WTC11 (cell line): ENCODE results near the gene ATP13A1. TPM values are rescaled to one million over a fixed set of nuclear protein-coding genes. Genes with fewer than 3 reads are reported as not detected.
"Not testable (repeated sequence)": the region's sequence is repeated elsewhere in the genome, so short reads cannot be mapped to it uniquely, and the experiment has no call there.

Source experiments
- ATAC-seq: fragments of 200-7000 bp; cut with Tn5 transposase; 2 replicates; pipeline ENCODE4 v1.10.0; 2021; ENCODE audit warnings: mild to moderate bottlenecking, moderate library complexity
- CTCF ChIA-PET: fragments of 300-600 bp; sonication (Branson Sonifier 250); formaldehyde crosslinking; loops from one replicate; lab custom pipeline; 2021; ENCODE audit warnings: antibody characterized with exemption; lab: Charles Lee
- POLR2A ChIA-PET: fragments of 350-600 bp; sonication (Branson Sonifier 250); formaldehyde crosslinking; loops from one replicate; lab custom pipeline; 2021; ENCODE audit warnings: antibody characterized with exemption; lab: Charles Lee
- DNase-seq: peaks from one replicate; pipeline ENCODE4 v3.0.0; 2021; ENCODE audit warnings: low spot score
- H3K27ac Mint-ChIP-seq: 2 replicates; pipeline ENCODE4 v1.8.0; 2021; ENCODE audit warnings: mixed read lengths
- H3K27me3 Mint-ChIP-seq: 2 replicates; pipeline ENCODE4 v1.8.0; 2021; ENCODE audit warnings: low read depth, mild to moderate bottlenecking, moderate library complexity, mixed read lengths
- H3K36me3 Mint-ChIP-seq: 2 replicates; pipeline ENCODE4 v1.8.0; 2021; ENCODE audit warnings: mixed read lengths
- H3K4me1 Mint-ChIP-seq: 2 replicates; pipeline ENCODE4 v1.8.0; 2022; ENCODE audit warnings: mixed read lengths
- H3K4me3 Mint-ChIP-seq: 2 replicates; pipeline ENCODE4 v1.8.0; 2021; ENCODE audit warnings: mild to moderate bottlenecking, moderate library complexity, mixed read lengths
- H3K9me3 Mint-ChIP-seq: 2 replicates; pipeline ENCODE4 v1.8.0; 2021; ENCODE audit warnings: mixed read lengths
- ESRRA ChIP-seq: sonication (generic); formaldehyde crosslinking; IDR thresholded peaks from 2 replicates; pipeline ENCODE4 v1.8.1; 2022; ENCODE audit warnings: mild to moderate bottlenecking, missing genetic modification reagents, borderline replicate concordance
- FOXK1 ChIP-seq: sonication (generic); formaldehyde crosslinking; IDR thresholded peaks from 2 replicates; pipeline ENCODE4 v1.8.0; 2022; ENCODE audit warnings: mild to moderate bottlenecking, moderate library complexity, missing genetic modification reagents
- MYBL2 ChIP-seq: sonication (generic); formaldehyde crosslinking; IDR thresholded peaks from 2 replicates; pipeline ENCODE4 v1.8.1; 2023; ENCODE audit warnings: mild to moderate bottlenecking, moderate library complexity, missing genetic modification reagents
- TCF7 ChIP-seq: sonication (generic); formaldehyde crosslinking; IDR thresholded peaks from 2 replicates; pipeline ENCODE4 v1.8.0; 2022; ENCODE audit warnings: mild to moderate bottlenecking, low read depth, missing genetic modification reagents, moderate library complexity
- ZNF121 ChIP-seq: sonication (generic); formaldehyde crosslinking; IDR thresholded peaks from 2 replicates; pipeline ENCODE4 v1.8.0; 2023; ENCODE audit warnings: missing genetic modification reagents
- ZNF671 ChIP-seq: fragments of 250-450 bp; sonication (Bioruptor Pico); IDR thresholded peaks from 2 replicates; pipeline ENCODE4 v1.8.0; 2021; ENCODE audit warnings: mild to moderate bottlenecking
- total RNA-seq: library from RNA; stranded (reverse); gene quantifications from 3 replicates; pipeline ENCODE4 v1.2.3, GENCODE V29; 2021
- TF ChIP-seq, protein P1 (sequence below): sonication (generic); formaldehyde crosslinking; IDR thresholded peaks from 2 replicates; pipeline ENCODE4 v1.8.0; 2022; ENCODE audit warnings: missing genetic modification reagents
- TF ChIP-seq, protein P2 (sequence below): sonication (generic); formaldehyde crosslinking; IDR thresholded peaks from 2 replicates; pipeline ENCODE4 v1.8.0; 2022; ENCODE audit warnings: mild to moderate bottlenecking, missing genetic modification reagents
- TF ChIP-seq, protein P3 (sequence below): sonication (generic); formaldehyde crosslinking; IDR thresholded peaks from 2 replicates; pipeline ENCODE4 v1.8.1; 2023; ENCODE audit warnings: mild to moderate bottlenecking, missing genetic modification reagents, borderline replicate concordance
- TF ChIP-seq, protein P4 (sequence below): sonication (generic); formaldehyde crosslinking; IDR thresholded peaks from 2 replicates; pipeline ENCODE4 v1.8.0; 2023; ENCODE audit warnings: mild to moderate bottlenecking, missing genetic modification reagents

The ATP13A1 gene
- total RNA-seq, 1 experiment from 2014 or later = 82.6 TPM

DNA sequence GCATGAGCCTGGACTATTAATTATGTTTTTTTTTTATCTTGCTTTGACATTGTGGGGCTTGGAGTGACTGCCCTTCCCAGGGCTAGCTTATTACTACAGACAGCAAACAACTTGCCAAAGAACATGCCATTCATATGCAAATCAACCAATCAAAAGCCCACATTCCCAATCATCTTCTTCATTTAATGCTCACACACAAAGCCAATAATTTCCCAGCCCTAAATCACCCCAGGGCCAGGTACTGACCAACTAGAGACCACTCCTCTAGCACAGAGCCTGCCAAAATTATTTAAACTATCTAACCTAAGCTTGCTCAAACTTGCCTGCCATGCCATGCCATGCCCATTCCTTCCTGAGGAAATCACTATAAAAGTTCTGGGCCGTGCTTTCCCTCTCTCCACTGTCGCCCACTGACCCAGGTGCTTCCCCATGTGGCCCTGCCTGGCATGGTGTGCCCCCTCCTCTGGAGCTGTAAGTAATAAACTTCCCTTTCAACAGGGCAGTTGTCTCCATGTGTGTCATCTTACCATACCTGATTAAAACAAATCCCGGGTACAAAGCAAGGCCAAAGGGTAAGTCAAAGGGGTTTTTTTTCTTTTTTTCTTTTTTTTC, 60.7 kb downstream of the ATP13A1 start:
- Mint-ChIP-seq H3K9me3 (no peaks in the 10 kb centered on the region), H3K4me1 (peaks cover 23% of the 10 kb centered on the region), H3K27me3 (no peaks in the 10 kb centered on the region), H3K36me3 (no peaks in the 10 kb centered on the region), H3K4me3 (no peak overlapping the region), H3K27ac (peak overlapping the region; percentile 29)
- CTCF ChIA-PET = interaction anchor here (0.6 to 2.5 kb wide), 9 partner anchors 35 to 130 kb away, joined by 3 to 10 read pairs (median 5); partner anchors contain the start of genes ATP13A1 and ZNF14
- POLR2A ChIA-PET = no interaction called here
- peak; percentile 53 for ATAC-seq
- no peak for DNase-seq
- TF ChIP-seq, protein P1, sequence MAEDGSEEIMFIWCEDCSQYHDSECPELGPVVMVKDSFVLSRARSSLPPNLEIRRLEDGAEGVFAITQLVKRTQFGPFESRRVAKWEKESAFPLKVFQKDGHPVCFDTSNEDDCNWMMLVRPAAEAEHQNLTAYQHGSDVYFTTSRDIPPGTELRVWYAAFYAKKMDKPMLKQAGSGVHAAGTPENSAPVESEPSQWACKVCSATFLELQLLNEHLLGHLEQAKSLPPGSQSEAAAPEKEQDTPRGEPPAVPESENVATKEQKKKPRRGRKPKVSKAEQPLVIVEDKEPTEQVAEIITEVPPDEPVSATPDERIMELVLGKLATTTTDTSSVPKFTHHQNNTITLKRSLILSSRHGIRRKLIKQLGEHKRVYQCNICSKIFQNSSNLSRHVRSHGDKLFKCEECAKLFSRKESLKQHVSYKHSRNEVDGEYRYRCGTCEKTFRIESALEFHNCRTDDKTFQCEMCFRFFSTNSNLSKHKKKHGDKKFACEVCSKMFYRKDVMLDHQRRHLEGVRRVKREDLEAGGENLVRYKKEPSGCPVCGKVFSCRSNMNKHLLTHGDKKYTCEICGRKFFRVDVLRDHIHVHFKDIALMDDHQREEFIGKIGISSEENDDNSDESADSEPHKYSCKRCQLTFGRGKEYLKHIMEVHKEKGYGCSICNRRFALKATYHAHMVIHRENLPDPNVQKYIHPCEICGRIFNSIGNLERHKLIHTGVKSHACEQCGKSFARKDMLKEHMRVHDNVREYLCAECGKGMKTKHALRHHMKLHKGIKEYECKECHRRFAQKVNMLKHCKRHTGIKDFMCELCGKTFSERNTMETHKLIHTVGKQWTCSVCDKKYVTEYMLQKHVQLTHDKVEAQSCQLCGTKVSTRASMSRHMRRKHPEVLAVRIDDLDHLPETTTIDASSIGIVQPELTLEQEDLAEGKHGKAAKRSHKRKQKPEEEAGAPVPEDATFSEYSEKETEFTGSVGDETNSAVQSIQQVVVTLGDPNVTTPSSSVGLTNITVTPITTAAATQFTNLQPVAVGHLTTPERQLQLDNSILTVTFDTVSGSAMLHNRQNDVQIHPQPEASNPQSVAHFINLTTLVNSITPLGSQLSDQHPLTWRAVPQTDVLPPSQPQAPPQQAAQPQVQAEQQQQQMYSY (CRISPR knock-in tag) = peak; percentile 42; the same call in 1 of the 2 replicates
- TF ChIP-seq TCF7 = no peak

DNA sequence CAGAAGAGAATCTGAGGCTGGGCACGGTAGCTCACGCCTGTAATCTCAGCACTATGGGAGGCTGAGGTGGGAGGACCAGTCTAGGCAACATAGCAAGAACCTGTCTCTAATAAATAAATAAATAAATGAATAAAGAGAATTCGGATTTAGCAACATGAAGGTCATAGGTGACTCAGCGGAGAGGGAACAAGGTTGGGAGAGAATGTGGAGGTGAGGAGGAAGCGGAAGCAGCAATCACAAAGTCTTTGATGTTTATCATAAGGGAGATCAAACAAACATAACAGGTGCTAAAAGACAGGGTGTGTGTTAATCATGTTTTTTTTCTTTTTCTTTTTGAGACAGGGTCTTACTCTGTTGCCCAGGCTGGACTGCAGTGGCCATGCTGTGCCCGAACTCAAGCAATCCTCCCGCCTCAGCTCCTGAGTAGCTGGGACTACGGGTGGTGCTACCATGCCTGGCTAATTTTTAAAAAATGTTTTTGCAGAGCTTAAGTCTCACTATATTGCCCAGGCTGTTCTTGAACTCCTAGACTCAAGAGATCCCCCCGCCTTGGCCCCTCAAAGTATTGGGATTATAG, 61.3 kb downstream of the ATP13A1 start:
- Mint-ChIP-seq H3K4me3 (no peak overlapping the region), H3K4me1 (peaks cover 23% of the 10 kb centered on the region), H3K27ac (no peak overlapping the region), H3K36me3 (no peaks in the 10 kb centered on the region), H3K9me3 (no peaks in the 10 kb centered on the region)
- ChIA-PET CTCF (interaction anchor here (0.6 to 2.5 kb wide), 9 partner anchors 35 to 131 kb away, joined by 3 to 10 read pairs (median 5); partner anchors contain the start of genes ATP13A1 and ZNF14), POLR2A (no interaction called here)
- DNase-seq (no peak), ATAC-seq (no peak)
- TF ChIP-seq FOXK1 (CRISPR knock-in tag) (no peak), MYBL2 (CRISPR knock-in tag) (no peak), ZNF121 (CRISPR knock-in tag) (peak; percentile 74; the same call in 1 of the 2 replicates)
- TF ChIP-seq, all 79 proteins: peak for 1
- H3K27me3 Mint-ChIP-seq = no peaks in the 10 kb centered on the region

DNA sequence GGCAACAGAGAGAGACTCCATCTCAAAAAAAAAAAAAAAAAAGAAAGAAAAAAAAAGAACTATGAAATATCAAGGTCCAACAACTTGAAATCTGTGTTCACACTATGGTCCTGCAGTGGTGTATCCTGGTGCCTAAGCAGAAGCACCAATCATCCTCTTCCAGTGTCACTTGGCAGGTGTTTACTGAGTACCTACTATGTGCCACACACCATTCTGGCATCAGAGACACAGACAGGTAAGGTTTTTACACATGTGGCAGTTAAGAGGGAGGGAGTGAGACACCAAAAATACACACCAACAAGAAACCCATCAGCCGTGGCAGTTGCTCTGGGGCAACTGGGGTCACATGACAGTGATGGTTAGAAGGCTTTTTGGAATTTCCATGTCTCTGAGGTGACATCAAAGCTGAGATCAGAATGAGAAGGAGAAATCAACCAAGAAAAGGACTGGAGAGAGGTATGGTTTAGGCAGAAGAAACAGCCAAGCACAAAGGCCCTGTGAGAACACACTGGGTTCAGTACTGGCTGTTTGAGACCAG, 62.6 kb downstream of the ATP13A1 start:
- no peaks in the 10 kb centered on the region for H3K36me3 Mint-ChIP-seq
- no peak for DNase-seq
- no peaks in the 10 kb centered on the region for H3K9me3 Mint-ChIP-seq
- H3K4me1 Mint-ChIP-seq = peaks cover 20% of the 10 kb centered on the region
- no peak overlapping the region for H3K4me3 Mint-ChIP-seq
- H3K27ac Mint-ChIP-seq = no peak overlapping the region
- H3K27me3 Mint-ChIP-seq = no peaks in the 10 kb centered on the region
- no peak for ATAC-seq
- ChIA-PET POLR2A (interaction anchor here (1.2 kb wide), 1 partner anchor 9 kb away, joined by 3 read pairs; no protein-coding TSS in a partner anchor), CTCF (interaction anchor here (2.5 kb wide), 1 partner anchor 47 kb away, joined by 10 read pairs; no protein-coding TSS in a partner anchor)
- TF ChIP-seq ZNF671 (CRISPR knock-in tag) = no peak
- no peak for TF ChIP-seq ESRRA (CRISPR knock-in tag)
- TF ChIP-seq, protein P2, sequence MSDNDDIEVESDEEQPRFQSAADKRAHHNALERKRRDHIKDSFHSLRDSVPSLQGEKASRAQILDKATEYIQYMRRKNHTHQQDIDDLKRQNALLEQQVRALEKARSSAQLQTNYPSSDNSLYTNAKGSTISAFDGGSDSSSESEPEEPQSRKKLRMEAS = no peak
- TF ChIP-seq, protein P3, sequence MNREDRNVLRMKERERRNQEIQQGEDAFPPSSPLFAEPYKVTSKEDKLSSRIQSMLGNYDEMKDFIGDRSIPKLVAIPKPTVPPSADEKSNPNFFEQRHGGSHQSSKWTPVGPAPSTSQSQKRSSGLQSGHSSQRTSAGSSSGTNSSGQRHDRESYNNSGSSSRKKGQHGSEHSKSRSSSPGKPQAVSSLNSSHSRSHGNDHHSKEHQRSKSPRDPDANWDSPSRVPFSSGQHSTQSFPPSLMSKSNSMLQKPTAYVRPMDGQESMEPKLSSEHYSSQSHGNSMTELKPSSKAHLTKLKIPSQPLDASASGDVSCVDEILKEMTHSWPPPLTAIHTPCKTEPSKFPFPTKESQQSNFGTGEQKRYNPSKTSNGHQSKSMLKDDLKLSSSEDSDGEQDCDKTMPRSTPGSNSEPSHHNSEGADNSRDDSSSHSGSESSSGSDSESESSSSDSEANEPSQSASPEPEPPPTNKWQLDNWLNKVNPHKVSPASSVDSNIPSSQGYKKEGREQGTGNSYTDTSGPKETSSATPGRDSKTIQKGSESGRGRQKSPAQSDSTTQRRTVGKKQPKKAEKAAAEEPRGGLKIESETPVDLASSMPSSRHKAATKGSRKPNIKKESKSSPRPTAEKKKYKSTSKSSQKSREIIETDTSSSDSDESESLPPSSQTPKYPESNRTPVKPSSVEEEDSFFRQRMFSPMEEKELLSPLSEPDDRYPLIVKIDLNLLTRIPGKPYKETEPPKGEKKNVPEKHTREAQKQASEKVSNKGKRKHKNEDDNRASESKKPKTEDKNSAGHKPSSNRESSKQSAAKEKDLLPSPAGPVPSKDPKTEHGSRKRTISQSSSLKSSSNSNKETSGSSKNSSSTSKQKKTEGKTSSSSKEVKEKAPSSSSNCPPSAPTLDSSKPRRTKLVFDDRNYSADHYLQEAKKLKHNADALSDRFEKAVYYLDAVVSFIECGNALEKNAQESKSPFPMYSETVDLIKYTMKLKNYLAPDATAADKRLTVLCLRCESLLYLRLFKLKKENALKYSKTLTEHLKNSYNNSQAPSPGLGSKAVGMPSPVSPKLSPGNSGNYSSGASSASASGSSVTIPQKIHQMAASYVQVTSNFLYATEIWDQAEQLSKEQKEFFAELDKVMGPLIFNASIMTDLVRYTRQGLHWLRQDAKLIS (CRISPR knock-in tag) = no peak
- TF ChIP-seq, protein P4, sequence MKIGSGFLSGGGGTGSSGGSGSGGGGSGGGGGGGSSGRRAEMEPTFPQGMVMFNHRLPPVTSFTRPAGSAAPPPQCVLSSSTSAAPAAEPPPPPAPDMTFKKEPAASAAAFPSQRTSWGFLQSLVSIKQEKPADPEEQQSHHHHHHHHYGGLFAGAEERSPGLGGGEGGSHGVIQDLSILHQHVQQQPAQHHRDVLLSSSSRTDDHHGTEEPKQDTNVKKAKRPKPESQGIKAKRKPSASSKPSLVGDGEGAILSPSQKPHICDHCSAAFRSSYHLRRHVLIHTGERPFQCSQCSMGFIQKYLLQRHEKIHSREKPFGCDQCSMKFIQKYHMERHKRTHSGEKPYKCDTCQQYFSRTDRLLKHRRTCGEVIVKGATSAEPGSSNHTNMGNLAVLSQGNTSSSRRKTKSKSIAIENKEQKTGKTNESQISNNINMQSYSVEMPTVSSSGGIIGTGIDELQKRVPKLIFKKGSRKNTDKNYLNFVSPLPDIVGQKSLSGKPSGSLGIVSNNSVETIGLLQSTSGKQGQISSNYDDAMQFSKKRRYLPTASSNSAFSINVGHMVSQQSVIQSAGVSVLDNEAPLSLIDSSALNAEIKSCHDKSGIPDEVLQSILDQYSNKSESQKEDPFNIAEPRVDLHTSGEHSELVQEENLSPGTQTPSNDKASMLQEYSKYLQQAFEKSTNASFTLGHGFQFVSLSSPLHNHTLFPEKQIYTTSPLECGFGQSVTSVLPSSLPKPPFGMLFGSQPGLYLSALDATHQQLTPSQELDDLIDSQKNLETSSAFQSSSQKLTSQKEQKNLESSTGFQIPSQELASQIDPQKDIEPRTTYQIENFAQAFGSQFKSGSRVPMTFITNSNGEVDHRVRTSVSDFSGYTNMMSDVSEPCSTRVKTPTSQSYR (CRISPR knock-in tag) = no peak

DNA sequence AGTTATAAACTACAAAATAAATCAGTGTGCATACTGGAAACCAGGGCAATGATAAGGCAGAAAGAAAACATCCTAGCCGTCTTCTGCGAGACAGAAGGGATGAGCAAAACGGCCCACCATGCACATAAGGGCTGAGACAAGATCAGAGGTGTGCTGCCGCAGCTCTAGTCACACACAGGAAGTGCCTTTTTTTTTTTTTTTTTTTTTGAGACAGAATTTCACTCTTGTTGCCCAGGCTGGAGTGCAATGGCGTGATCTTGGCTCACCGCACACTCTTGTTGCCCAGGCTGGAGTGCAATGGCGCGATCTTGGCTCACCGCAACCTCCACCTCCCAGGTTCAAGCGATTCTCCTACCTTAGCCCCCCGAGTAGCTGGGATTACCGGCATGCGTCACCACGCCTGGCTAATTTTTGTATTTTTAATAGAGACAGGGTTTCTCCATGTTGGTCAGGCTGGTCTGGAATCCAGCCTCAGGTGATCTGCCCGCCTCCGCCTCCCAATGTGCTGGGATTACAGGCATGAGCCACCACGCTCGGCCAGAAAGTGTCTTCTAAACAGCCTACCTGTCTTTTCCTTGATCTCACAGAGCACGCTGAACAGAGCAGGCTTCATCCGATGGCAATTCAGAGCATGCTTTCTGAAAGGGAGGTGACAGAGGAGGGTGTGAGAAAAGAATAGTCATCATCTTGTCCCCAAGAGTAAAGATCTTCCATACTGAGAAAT, 64.6 kb downstream of the ATP13A1 start:
- peaks cover 26% of the 10 kb centered on the region for H3K4me1 Mint-ChIP-seq
- POLR2A ChIA-PET, H3K27ac Mint-ChIP-seq, H3K36me3 Mint-ChIP-seq, H3K4me3 Mint-ChIP-seq, DNase-seq, CTCF ChIA-PET, ATAC-seq, H3K27me3 Mint-ChIP-seq, H3K9me3 Mint-ChIP-seq: not testable (repeated sequence)
